Pulmonary artery endothelial cell (primary cell): Measurements from ENCODE around the gene SMURF2. TPM values are rescaled to one million over a fixed set of nuclear protein-coding genes. Genes with fewer than 3 reads are reported as not detected.
"Not testable (repeated sequence)": the region's sequence is repeated elsewhere in the genome, so short reads cannot be mapped to it uniquely, and the experiment has no call there.

Source experiments
- DNase-seq: peaks from one replicate; pipeline ENCODE4 v3.0.0-alpha.2; 2011; ENCODE audit warnings: low read depth, low spot score
- total RNA-seq: library from RNA; depleted of rRNA; stranded (reverse); fragments of >200 nt; gene quantifications from 2 replicates; pipeline ENCODE4 v1.2.3, GENCODE V29; 2014

The SMURF2 gene
- total RNA-seq, 1 donor from 2014 or later: 322 TPM

- no peak for DNase-seq
Measured at GRCh38 chr17:64599187-64599676, 62.9 kb downstream of the SMURF2 start.

- DNase-seq: no peak
Measured at GRCh38 chr17:64598672-64599071, 63.4 kb downstream of the SMURF2 start.

- no peak for DNase-seq
Measured at GRCh38 chr17:64596988-64597387, 65.1 kb downstream of the SMURF2 start.

- no peak for DNase-seq
Measured at GRCh38 chr17:64596439-64596838, 65.7 kb downstream of the SMURF2 start.

GRCh38 chr17:64591944-64592343 is 70.2 kb downstream of the SMURF2 start:
- DNase-seq: no peak

GRCh38 chr17:64585146-64585545 is 77.0 kb downstream of the SMURF2 start:
- DNase-seq: no peak

GRCh38 chr17:64583038-64583437 is 79.1 kb downstream of the SMURF2 start:
- DNase-seq: no peak

- DNase-seq: no peak
Measured at GRCh38 chr17:64580384-64581315, 81.5 kb downstream of the SMURF2 start.

GRCh38 chr17:64579917-64580316 is 82.2 kb downstream of the SMURF2 start:
- DNase-seq: no peak

- not testable (repeated sequence) for DNase-seq
Measured at GRCh38 chr17:64577025-64577424, 85.1 kb downstream of the SMURF2 start.

- DNase-seq: no peak
Measured at GRCh38 chr17:64575431-64575830, 86.7 kb downstream of the SMURF2 start.

- no peak for DNase-seq
Measured at GRCh38 chr17:64574646-64575045, 87.5 kb downstream of the SMURF2 start.

GRCh38 chr17:64573214-64573613 is 88.9 kb downstream of the SMURF2 start:
- no peak for DNase-seq

GRCh38 chr17:64572682-64573154 is 89.4 kb downstream of the SMURF2 start:
- DNase-seq: peak; percentile 10

- DNase-seq: no peak
Measured at GRCh38 chr17:64571746-64572145, 90.4 kb downstream of the SMURF2 start.

- DNase-seq: no peak
Measured at GRCh38 chr17:64565563-64565962, 96.5 kb downstream of the SMURF2 start.

GRCh38 chr17:64564098-64564497 is 98.0 kb downstream of the SMURF2 start:
- DNase-seq: no peak

- no peak for DNase-seq
Measured at GRCh38 chr17:64555281-64555680, 106.8 kb downstream of the SMURF2 start.

GRCh38 chr17:64554028-64554637 is 108.0 kb downstream of the SMURF2 start:
- no peak for DNase-seq

GRCh38 chr17:64551461-64551860 is 110.6 kb downstream of the SMURF2 start:
- no peak for DNase-seq

GRCh38 chr17:64547319-64547718 is 114.8 kb downstream of the SMURF2 start:
- DNase-seq: no peak

GRCh38 chr17:64546716-64547115 is 115.4 kb downstream of the SMURF2 start:
- DNase-seq: no peak
